ENCODE measurements around the gene SAMHD1.

Gene SAMHD1

GRCh38 chr20:36871640-36872570 is 79.6 kb downstream of the SAMHD1 start:
- DNase-seq, result no peak

- no peak for DNase-seq
Measured at GRCh38 chr20:36866681-36867495, 84.6 kb downstream of the SAMHD1 start.

GRCh38 chr20:36866164-36866563 is 85.3 kb downstream of the SAMHD1 start:
- DNase-seq, result no peak

- DNase-seq, result no peak
Measured at GRCh38 chr20:36865861-36866149, 85.7 kb downstream of the SAMHD1 start.

GRCh38 chr20:36865076-36865860 is 86.2 kb downstream of the SAMHD1 start:
- DNase-seq, result peak; percentile 79

- peak; percentile 51 for DNase-seq
Measured at GRCh38 chr20:36862857-36863668, 88.4 kb downstream of the SAMHD1 start.

- peak; percentile 83 for DNase-seq
Measured at GRCh38 chr20:36861875-36862801, 89.4 kb downstream of the SAMHD1 start.

GRCh38 chr20:36861625-36861874 is 90.0 kb downstream of the SAMHD1 start:
- no peak for DNase-seq

GRCh38 chr20:36860811-36861624 is 90.5 kb downstream of the SAMHD1 start:
- no peak for DNase-seq

- DNase-seq, result no peak
Measured at GRCh38 chr20:36860339-36860738, 91.2 kb downstream of the SAMHD1 start.

GRCh38 chr20:36859700-36860330 is 91.7 kb downstream of the SAMHD1 start:
- no peak for DNase-seq

GRCh38 chr20:36859282-36859555 is 92.3 kb downstream of the SAMHD1 start:
- DNase-seq, result no peak

- no peak for DNase-seq
Measured at GRCh38 chr20:36856691-36857635, 94.5 kb downstream of the SAMHD1 start.

GRCh38 chr20:36856195-36856594 is 95.3 kb downstream of the SAMHD1 start:
- no peak for DNase-seq

GRCh38 chr20:36855241-36855657 is 96.3 kb downstream of the SAMHD1 start:
- DNase-seq, result peak; percentile 90

- no peak for DNase-seq
Measured at GRCh38 chr20:36854348-36855240, 96.9 kb downstream of the SAMHD1 start.

- no peak for DNase-seq
Measured at GRCh38 chr20:36852187-36852586, 99.3 kb downstream of the SAMHD1 start.

- no peak for DNase-seq
Measured at GRCh38 chr20:36851490-36851889, 100.0 kb downstream of the SAMHD1 start.
